A549 (cell line): Measurements from ENCODE around the gene ASF1B. TPM values are rescaled to one million over a fixed set of nuclear protein-coding genes. Genes with fewer than 3 reads are reported as not detected.

Experiments
- ATAC-seq, 2 experiments: fragments of 200-7000 bp in 1 of 2; fragments of >200 bp in 1 of 2; cut with Nextera tagmentation in 1 of 2; cut with Tn5 transposase in 1 of 2; 3 replicates each; pipeline versions ENCODE4 v1.8.0 to v1.9.1; 2018 to 2020; ENCODE audit warnings: mild to moderate bottlenecking in 1 of 2, moderate library complexity in 1 of 2
- CTCF ChIA-PET: fragments of 300-600 bp; sonication (Branson Sonifier 250); formaldehyde crosslinking; extraction: SDS; loops from one replicate; lab custom pipeline; 2021; ENCODE audit warnings: antibody characterized with exemption, inconsistent platforms; lab: Yijun Ruan, JAX
- POLR2A ChIA-PET: fragments of 350-600 bp; formaldehyde crosslinking; extraction: SDS; loops from one replicate; lab custom pipeline; 2021; ENCODE audit warnings: antibody characterized with exemption, inconsistent platforms; lab: Yijun Ruan, JAX
- DNase-seq, 2 experiments: peaks; one replicate each; pipeline versions ENCODE4 v3.0.0 to v3.0.0-alpha.2; 2011 to 2016; ENCODE audit warnings: low read depth in 1 of 2, low spot score in 1 of 2
- FAIRE-seq: peaks from 2 replicates; lab custom pipeline; 2011; peaks lifted over from hg19 to GRCh38; lab: Jason Lieb, UNC
- H3K27ac ChIP-seq, 2 experiments: fragments of >200 bp; sonication (Bioruptor Twin); formaldehyde crosslinking; 3 replicates each; pipeline ENCODE4 v1.5.1; 2016 to 2017
- H3K4me1 ChIP-seq: fragments of >200 bp; sonication (Bioruptor Twin); formaldehyde crosslinking; 3 replicates; pipeline ENCODE4 v1.6.1; 2016
- H3K4me2 ChIP-seq: fragments of >200 bp; sonication (Bioruptor Twin); formaldehyde crosslinking; 3 replicates; pipeline ENCODE4 v1.6.1; 2016
- H3K4me3 ChIP-seq: fragments of >200 bp; sonication (Bioruptor Twin); formaldehyde crosslinking; 3 replicates; pipeline ENCODE4 v1.5.1; 2016
- H3K9me3 ChIP-seq: fragments of >200 bp; sonication (Bioruptor Twin); formaldehyde crosslinking; 3 replicates; pipeline ENCODE4 v1.6.1; 2016
- BCL3 ChIP-seq: fragments of >200 bp; sonication (Bioruptor Twin); formaldehyde crosslinking; IDR thresholded peaks from 3 replicates; pipeline ENCODE4 v1.6.1; 2016
- BHLHE40 ChIP-seq: IDR thresholded peaks from 2 replicates; pipeline ENCODE4 v1.6.1; 2012; ENCODE audit warnings: low read depth, low read length, inconsistent platforms
- CBX8 ChIP-seq: fragments of 200-600 bp; sonication (generic); IDR thresholded peaks from 2 replicates; pipeline ENCODE4 v1.6.1; 2016
- EP300 ChIP-seq, 2 experiments: fragments of >200 bp; sonication (Bioruptor Twin); formaldehyde crosslinking; IDR thresholded peaks; 2 replicates in 1 of 2; 3 replicates in 1 of 2; pipeline ENCODE4 v1.6.1; 2016 to 2017
- HES2 ChIP-seq: fragments of >200 bp; sonication (Bioruptor Twin); formaldehyde crosslinking; IDR thresholded peaks from 2 replicates; pipeline ENCODE4 v1.6.1; 2016
- HOXB13 ChIP-seq: fragments of 250-450 bp; sonication (Bioruptor Pico); IDR thresholded peaks from 2 replicates; pipeline ENCODE4 v1.5.0; 2020; ENCODE audit warnings: low read depth, mild to moderate bottlenecking, moderate library complexity
- JUNB ChIP-seq: fragments of >200 bp; sonication (Bioruptor Twin); formaldehyde crosslinking; IDR thresholded peaks from 2 replicates; pipeline ENCODE4 v1.6.1; 2016
- MAZ ChIP-seq: fragments of 150-350 bp; IDR thresholded peaks from 2 replicates; pipeline ENCODE4 v1.6.1; 2014; ENCODE audit warnings: antibody characterized with exemption, low read depth, low read length, borderline replicate concordance
- MYC ChIP-seq: IDR thresholded peaks from 2 replicates; pipeline ENCODE4 v1.6.1; 2012; ENCODE audit warnings: mild to moderate bottlenecking, inconsistent platforms, low read length, improper control_type of control experiment, borderline replicate concordance
- NFE2L2 ChIP-seq: fragments of 150-350 bp; conservative IDR thresholded peaks from 2 replicates; pipeline ENCODE4 v1.6.1; 2014; ENCODE audit warnings: low read length
- PBX3 ChIP-seq: IDR thresholded peaks from 2 replicates; pipeline ENCODE4 v1.6.1; 2012
- RARB ChIP-seq: fragments of 250-450 bp; sonication (Bioruptor Pico); IDR thresholded peaks from 2 replicates; pipeline ENCODE4 v1.8.0; 2021; ENCODE audit warnings: mild to moderate bottlenecking, moderate library complexity
- REST ChIP-seq: fragments of 200-600 bp; sonication (generic); IDR thresholded peaks from 2 replicates; pipeline ENCODE4 v1.6.1; 2016; ENCODE audit warnings: antibody characterized with exemption, mild to moderate bottlenecking, moderate library complexity
- RNF2 ChIP-seq: fragments of 200-600 bp; sonication (generic); IDR thresholded peaks from 2 replicates; pipeline ENCODE4 v1.6.1; 2016; ENCODE audit warnings: low read depth, mild to moderate bottlenecking, antibody characterized with exemption, moderate library complexity, borderline replicate concordance
- TP53 ChIP-seq: fragments of 250-450 bp; sonication (Bioruptor Pico); IDR thresholded peaks from 2 replicates; pipeline ENCODE4 v1.5.0; 2021; ENCODE audit warnings: mild to moderate bottlenecking, moderate library complexity
- USF2 ChIP-seq: fragments of 450-650 bp; IDR thresholded peaks from 2 replicates; pipeline ENCODE4 v1.6.1; 2014; ENCODE audit warnings: antibody characterized with exemption
- ZC3H11A ChIP-seq: fragments of 450-650 bp; IDR thresholded peaks from 2 replicates; pipeline ENCODE4 v1.6.1; 2014; ENCODE audit warnings: antibody characterized with exemption, mild to moderate bottlenecking
- ZNF302 ChIP-seq: fragments of 250-450 bp; sonication (Bioruptor Pico); IDR thresholded peaks from 2 replicates; pipeline ENCODE4 v1.9.0; 2021; ENCODE audit warnings: inconsistent platforms, mild to moderate bottlenecking, moderate library complexity
- ZSCAN20 ChIP-seq: fragments of 250-450 bp; sonication (Bioruptor Pico); IDR thresholded peaks from 2 replicates; pipeline ENCODE4 v1.8.0; 2022; ENCODE audit warnings: mild to moderate bottlenecking, moderate library complexity
- WGBS: methylation state at CpG from one replicate; pipeline ENCODE4 v1.1.6; 2017; ENCODE audit errors: missing lambda C conversion rate; 5-methylcytosine and 5-hydroxymethylcytosine counted together
- polyA plus RNA-seq, 4 experiments: library from polyadenylated mRNA; depleted of rRNA in 3 of 4; stranded (reverse); fragments of >200 nt; fragmentation: RNase III in 1 of 4; extraction: RNeasy Plus Mini Kit Qiagen cat#74134 plus additional on column Dnase treatment in 1 of 4; gene quantifications; 2 replicates in 3 of 4; 3 replicates in 1 of 4; pipeline ENCODE4 v1.2.3, GENCODE V29; 2011 to 2017

Gene ASF1B
- polyA plus RNA-seq, 2 of the 4 experiments (the other 2 are of a cell fraction) = 12.1 to 46.2 TPM

GRCh38 chr19:14086098-14086497, 50.3 kb downstream of the ASF1B start:
- Histone ChIP-seq H3K4me2 (no peak overlapping the region), H3K4me3 (no peak overlapping the region), H3K9me3 (no peaks in the 10 kb centered on the region), H3K4me1 (0 out of 3 replicates have a peak, but pooled peaks cover 3% of the 10 kb centered on the region), H3K27ac (no peak overlapping the region)
- 89% methylated on average over 5 of the region's 5 CpGs for WGBS
- ChIA-PET POLR2A (no interaction called here), CTCF (interaction anchor here (2.8 to 6.0 kb wide), 2 partner anchors 11 to 14 kb away, joined by 9 to 38 read pairs; partner anchors contain the start of gene MISP3)
- no peak for FAIRE-seq
- no peak for DNase-seq
- TF ChIP-seq BCL3 (no peak), ZC3H11A (no peak), CBX8 (no peak), RNF2 (no peak), REST (no peak), JUNB (no peak), NFE2L2 (no peak), HES2 (no peak), RARB (CRISPR knock-in tag) (no peak), TP53 (CRISPR knock-in tag) (no peak), PBX3 (no peak)
- ATAC-seq = no peak

GRCh38 chr19:14085309-14085995, 50.9 kb downstream of the ASF1B start, which contains the start of gene C19orf67:
Gene C19orf67 (minus strand): TSS chr19:14085783. CDS start chr19:14085627, 156 bp downstream.
- TF ChIP-seq PBX3 (no peak), REST (no peak), USF2 (no peak), ZNF302 (CRISPR knock-in tag) (no peak), BHLHE40 (no peak), EP300 (IDR thresholded peaks at IDR 0.05) (no peak), MYC (no peak), ZSCAN20 (CRISPR knock-in tag) (no peak), HOXB13 (CRISPR knock-in tag) (no peak), MAZ (no peak)
- no peak for ATAC-seq
- CTCF ChIA-PET = interaction anchor here (1.3 to 6.0 kb wide), 3 partner anchors 10 to 320 kb away, joined by 3 to 38 read pairs (median 9); partner anchors contain the start of gene MISP3
- POLR2A ChIA-PET = no interaction called here
- Histone ChIP-seq H3K9me3 (no peaks in the 10 kb centered on the region), H3K4me3 (no peak within 1 kb of the TSS), H3K4me2 (no peak within 1 kb of the TSS), H3K4me1 (peaks cover 3% of the 10 kb centered on the region; the same call in 1 of the 3 replicates), H3K27ac (no peak within 1 kb of the TSS)
- DNase-seq = no peak
- 91% methylated on average over 29 of the region's 54 CpGs for WGBS
- no peak for FAIRE-seq
